K562 (cell line): ENCODE measurements around the gene LRRC37B. TPM values are rescaled to one million over a fixed set of nuclear protein-coding genes. Genes with fewer than 3 reads are reported as not detected.

ENCODE experiments used
- ATAC-seq: fragments of 200-7000 bp; cut with Tn5 transposase; 3 replicates; pipeline ENCODE4 v1.9.1; 2020; ENCODE audit warnings: moderate library complexity
- BruUV-seq: library from RNA; stranded (reverse); fragments of 400-500 nt; replicated peaks from 2 replicates; lab custom pipeline; 2021; lab: Mats Ljungman, UMichigan
- CTCF ChIA-PET: fragments of 300-600 bp; formaldehyde crosslinking; extraction: SDS; loops from one replicate; lab custom pipeline; 2021; ENCODE audit warnings: low intra/inter-chr PET ratio; lab: Yijun Ruan, JAX
- POLR2A ChIA-PET: fragments of 300-600, 350-650 bp; sonication (Branson Sonifier 250); formaldehyde crosslinking; extraction: SDS; loops from one replicate; lab custom pipeline; 2021; ENCODE audit warnings: antibody characterized with exemption, inconsistent platforms; lab: Yijun Ruan, JAX
- DNase-seq, 4 experiments: peaks; one replicate each; pipeline versions ENCODE4 v3.0.0 to v3.0.0-alpha.2; 2011 to 2018; ENCODE audit warnings: low spot score in 3 of 4, mixed read lengths in 3 of 4; ENCODE audit errors: extremely low read depth in 1 of 4
- FAIRE-seq: peaks from 2 replicates; lab custom pipeline; 2011; peaks lifted over from hg19 to GRCh38; lab: Jason Lieb, UNC
- H2AFZ ChIP-seq: 2 replicates; pipeline ENCODE4 v1.6.0; 2011; ENCODE audit warnings: low read depth, low read length, control low read depth, inconsistent platforms
- H3K27ac ChIP-seq: fragments of 200-600 bp; 3 replicates; pipeline ENCODE4 v1.8.0; 2011; ENCODE audit warnings: low read depth, mild to moderate bottlenecking, control low read depth, inconsistent platforms, low read length, moderate library complexity, mixed read lengths; ENCODE audit errors: extremely low read depth
- H3K27me3 ChIP-seq, 2 experiments: fragments of 300-600 bp in 1 of 2; 2 replicates in 1 of 2; 3 replicates in 1 of 2; pipeline versions ENCODE4 v1.6.0 to v1.8.0; 2011; ENCODE audit warnings: inconsistent platforms in 2 of 2, low read length in 2 of 2, mild to moderate bottlenecking in 1 of 2, mixed read lengths in 1 of 2, moderate library complexity in 1 of 2; ENCODE audit not compliant: control insufficient read depth in 2 of 2, insufficient read depth in 2 of 2
- H3K36me3 ChIP-seq: fragments of 300-600 bp; 3 replicates; pipeline ENCODE4 v1.8.0; 2011; ENCODE audit warnings: mild to moderate bottlenecking, low read length, inconsistent platforms; ENCODE audit not compliant: control insufficient read depth, insufficient read depth
- H3K4me1 ChIP-seq, 2 experiments: fragments of 200-600 bp in 1 of 2; replicated peaks in 1 of 2; 2 replicates in 1 of 2; 3 replicates in 1 of 2; pipeline versions ENCODE4 v1.5.1 to v1.8.0; 2011; ENCODE audit warnings: inconsistent platforms in 2 of 2, low read length in 2 of 2, mild to moderate bottlenecking in 1 of 2, mixed read lengths in 1 of 2, moderate library complexity in 1 of 2; ENCODE audit not compliant: control insufficient read depth in 2 of 2, insufficient read depth in 2 of 2
- H3K4me2 ChIP-seq: 2 replicates; pipeline ENCODE4 v1.6.1; 2011; ENCODE audit warnings: low read length, control low read depth, inconsistent platforms, mixed read lengths; ENCODE audit not compliant: insufficient read depth
- H3K4me3 ChIP-seq: fragments of 200-600 bp; sonication (generic), shearing (Covaris generic); 2 replicates; pipeline ENCODE4 v1.5.1; 2016; ENCODE audit warnings: control low read depth, inconsistent platforms
- H3K79me2 ChIP-seq: fragments of 200-600 bp; 3 replicates; pipeline ENCODE4 v1.8.0; 2011; ENCODE audit warnings: low read length, inconsistent platforms; ENCODE audit not compliant: control insufficient read depth, insufficient read depth
- H3K9ac ChIP-seq, 2 experiments: 2 replicates each; pipeline versions ENCODE4 v1.6.0 to v1.6.1; 2011; ENCODE audit warnings: low read depth in 2 of 2, low read length in 2 of 2, control low read depth in 1 of 2, inconsistent platforms in 1 of 2, mild to moderate bottlenecking in 1 of 2, mixed read lengths in 1 of 2; ENCODE audit not compliant: insufficient read depth in 1 of 2
- H3K9me1 ChIP-seq: one replicate; pipeline ENCODE4 v1.6.0; 2011; ENCODE audit warnings: inconsistent platforms, mild to moderate bottlenecking, low read length, moderate library complexity; ENCODE audit not compliant: control insufficient read depth, insufficient read depth
- H3K9me3 ChIP-seq: replicated peaks from 2 replicates; pipeline ENCODE4 v1.5.1; 2011; ENCODE audit warnings: low read depth, low read length, inconsistent platforms; ENCODE audit not compliant: control insufficient read depth, insufficient read depth
- H4K20me1 ChIP-seq: replicated peaks from 2 replicates; pipeline ENCODE4 v1.6.1; 2011; ENCODE audit warnings: low read length, inconsistent platforms, mixed read lengths; ENCODE audit not compliant: control insufficient read depth, insufficient read depth
- ASH1L ChIP-seq: fragments of 450-650 bp; IDR thresholded peaks from 2 replicates; pipeline ENCODE4 v1.6.1; 2018; ENCODE audit warnings: borderline replicate concordance, mild to moderate bottlenecking, low read depth; ENCODE audit not compliant: partially characterized antibody
- CEBPZ ChIP-seq: fragments of 150-350 bp; IDR thresholded peaks from 2 replicates; pipeline ENCODE4 v1.6.1; 2014; ENCODE audit warnings: low read depth, mild to moderate bottlenecking, low read length, borderline replicate concordance
- EGR1 ChIP-seq: fragments of 450-650 bp; conservative IDR thresholded peaks from 2 replicates; pipeline ENCODE4 v1.6.1; 2017; ENCODE audit warnings: mild to moderate bottlenecking
- KDM2B ChIP-seq: fragments of 250-450 bp; sonication (Bioruptor Pico); IDR thresholded peaks from 2 replicates; pipeline ENCODE4 v1.8.0; 2021; ENCODE audit warnings: mild to moderate bottlenecking, moderate library complexity
- MAZ ChIP-seq, 2 experiments: fragments of 450-650 bp in 1 of 2; sonication (generic) in 1 of 2; formaldehyde crosslinking; IDR thresholded peaks in 1 of 2; conservative IDR thresholded peaks in 1 of 2; 2 replicates each; pipeline versions ENCODE4 v1.4.0 to v1.5.0; 2020; ENCODE audit warnings: mild to moderate bottlenecking in 1 of 2, missing genetic modification reagents in 1 of 2
- NFIX ChIP-seq: fragments of 250-450 bp; sonication (Bioruptor Pico); IDR thresholded peaks from 2 replicates; pipeline ENCODE4 v1.4.0; 2020; ENCODE audit warnings: low read depth, mild to moderate bottlenecking, moderate library complexity
- NR4A1 ChIP-seq, 2 experiments: fragments of 250-450 bp in 1 of 2; fragments of 450-650 bp in 1 of 2; sonication (Bioruptor Pico) in 1 of 2; IDR thresholded peaks; 2 replicates each; pipeline versions ENCODE4 v1.4.0 to v1.6.1; 2016 to 2020; ENCODE audit warnings: mild to moderate bottlenecking in 2 of 2, missing compliant biosample characterization in 1 of 2, missing genetic modification characterization in 1 of 2, moderate library complexity in 1 of 2
- RNF219 ChIP-seq: fragments of 250-450 bp; sonication (Bioruptor Pico); IDR thresholded peaks from 2 replicates; pipeline ENCODE4 v1.5.0; 2022; ENCODE audit warnings: mild to moderate bottlenecking
- SIRT6 ChIP-seq: IDR thresholded peaks from one replicate; pipeline ENCODE4 v1.6.1; 2012; ENCODE audit warnings: low read depth, mild to moderate bottlenecking, control low read depth, inconsistent platforms, low read length, moderate library complexity
- SMC3 ChIP-seq: conservative IDR thresholded peaks from 2 replicates; pipeline ENCODE4 v1.6.1; 2011; ENCODE audit warnings: low read depth, low read length, improper control_type of control experiment; ENCODE audit not compliant: insufficient read depth
- SNAPC5 ChIP-seq: fragments of 250-450 bp; sonication (Bioruptor Pico); IDR thresholded peaks from 2 replicates; pipeline ENCODE4 v1.8.0; 2021; ENCODE audit warnings: moderate library complexity, mild to moderate bottlenecking, inconsistent platforms
- TFAM ChIP-seq: fragments of 250-450 bp; sonication (Bioruptor Pico); conservative IDR thresholded peaks from 2 replicates; pipeline ENCODE4 v1.5.0; 2021; ENCODE audit warnings: mild to moderate bottlenecking, moderate library complexity
- ZNF140 ChIP-seq: fragments of 250-450 bp; sonication (Bioruptor Pico); IDR thresholded peaks from 2 replicates; pipeline ENCODE4 v1.8.0; 2021; ENCODE audit warnings: moderate library complexity, mild to moderate bottlenecking, inconsistent platforms
- ZNF197 ChIP-seq: fragments of 200-800 bp; sonication (Bioruptor generic); IDR thresholded peaks from 2 replicates; pipeline ENCODE4 v1.6.1; 2016; ENCODE audit warnings: low read depth, missing genetic modification characterization, missing compliant biosample characterization
- WGBS: fragments of 100-300 bp; shearing (Covaris generic); methylation state at CpG from one replicate; pipeline ENCODE4 v1.1.6; 2016; ENCODE audit warnings: low coverage, mixed read lengths; ENCODE audit not compliant: insufficient coverage; ENCODE audit errors: missing lambda C conversion rate; 5-methylcytosine and 5-hydroxymethylcytosine counted together
- in situ Hi-C: fragments of 300-500 bp; cut with MboI; formaldehyde crosslinking; loops from 4 replicates; pipeline ENCODE4 v1.15.0; 2018; ENCODE audit warnings: inconsistent platforms, mixed read lengths
- intact Hi-C: fragments of 100-400 bp; cut with micrococcal nuclease; formaldehyde crosslinking; loops from 2 replicates; pipeline ENCODE4 v1.14.2; 2022
- polyA plus RNA-seq, 8 experiments: library from polyadenylated mRNA; depleted of rRNA in 4 of 8; stranded (reverse) in 5 of 8; unstranded in 3 of 8; fragments of >200 nt; fragmentation: Nextera tagmentation in 2 of 8; fragmentation: Illumina TruSeq in 1 of 8; extraction: Ambion mirVana in 2 of 8; extraction: Trizol in 1 of 8; gene quantifications; 2 replicates each; pipeline versions ENCODE4 v1.2.1 to v1.2.3, GENCODE V29; 2011 to 2014; ENCODE audit warnings: inconsistent platforms in 1 of 8, missing spikeins in 1 of 8
- total RNA-seq, 7 experiments: library from RNA; depleted of rRNA in 6 of 7; stranded (reverse); fragments of >200 nt in 6 of 7; fragmentation: Illumina TruSeq in 2 of 7; extraction: Trizol in 2 of 7; gene quantifications; 2 replicates each; pipeline versions ENCODE4 v1.2.1 to v1.2.3, GENCODE V29; 2011 to 2021; ENCODE audit warnings: low replicate concordance in 1 of 7
- TF ChIP-seq, protein P1 (sequence below): IDR thresholded peaks from 3 replicates; pipeline ENCODE4 v1.6.1; 2011; ENCODE audit warnings: borderline replicate concordance, mild to moderate bottlenecking; ENCODE audit not compliant: insufficient read length, insufficient read depth

Gene LRRC37B
- total and polyA plus RNA-seq, 9 of the 15 experiments (the other 6 are each of a cell fraction or from before 2014, with no cell fraction given): 2.7 to 19.8 (median 12.4) TPM

GRCh38 chr17:32099686-32100085, 92.5 kb downstream of the LRRC37B start:
- Histone ChIP-seq H2AFZ (no peak overlapping the region), H3K9me3 (no peaks in the 10 kb centered on the region), H3K4me2 (no peak overlapping the region), H4K20me1 (no peaks in the 10 kb centered on the region), H3K4me3 (no peak overlapping the region), H3K9ac (no peak overlapping the region), H3K9me1 (no peaks in the 10 kb centered on the region), H3K27me3 (peaks cover 0 to 3% of the 10 kb centered on the region in 2 experiments; a peak in 2 of 5 replicates), H3K4me1 (no peaks in the 10 kb centered on the region; a peak in 1 of 5 replicates), H3K27ac (no peak overlapping the region), H3K36me3 (no peaks in the 10 kb centered on the region), H3K79me2 (no peaks in the 10 kb centered on the region)
- CTCF ChIA-PET: no interaction called here
- no TSS peak for BruUV-seq
- POLR2A ChIA-PET: interaction anchor here (1.5 kb wide), 1 partner anchor 23 kb away, joined by 4 read pairs; no protein-coding TSS in a partner anchor
- DNase-seq: no peak
- no peak for FAIRE-seq
- TF ChIP-seq EGR1 (no peak), NR4A1 (CRISPR knock-in tag; IDR thresholded peaks at IDR 0.05) (no peak), NR4A1 (tag; IDR thresholded peaks at IDR 0.05) (no peak), KDM2B (no peak), SNAPC5 (no peak), ASH1L (no peak), SIRT6 (no peak), ZNF140 (CRISPR knock-in tag) (no peak), ZNF197 (CRISPR knock-in tag) (no peak), NFIX (CRISPR knock-in tag) (no peak), MAZ (CRISPR knock-in tag; conservative IDR thresholded peaks at IDR 0.05 in 1 of 2, IDR thresholded peaks at IDR 0.05 in 1 of 2) (no peak), CEBPZ (no peak), SMC3 (no peak), RNF219 (CRISPR knock-in tag) (no peak), TFAM (no peak)
- TF ChIP-seq, protein P1, sequence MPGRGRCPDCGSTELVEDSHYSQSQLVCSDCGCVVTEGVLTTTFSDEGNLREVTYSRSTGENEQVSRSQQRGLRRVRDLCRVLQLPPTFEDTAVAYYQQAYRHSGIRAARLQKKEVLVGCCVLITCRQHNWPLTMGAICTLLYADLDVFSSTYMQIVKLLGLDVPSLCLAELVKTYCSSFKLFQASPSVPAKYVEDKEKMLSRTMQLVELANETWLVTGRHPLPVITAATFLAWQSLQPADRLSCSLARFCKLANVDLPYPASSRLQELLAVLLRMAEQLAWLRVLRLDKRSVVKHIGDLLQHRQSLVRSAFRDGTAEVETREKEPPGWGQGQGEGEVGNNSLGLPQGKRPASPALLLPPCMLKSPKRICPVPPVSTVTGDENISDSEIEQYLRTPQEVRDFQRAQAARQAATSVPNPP: no peak
- WGBS: 3% methylated on average over 2 of the region's 2 CpGs
- in situ Hi-C loops (loop anchor here (10.0 kb wide), 1 partner anchor 1055 kb away; no protein-coding TSS in a partner anchor), intact Hi-C loops (no loop called here)
- no peak for ATAC-seq
